Measurements from ENCODE around the gene ZNF512B.
A peak's percentile ranks its signal among the peaks of the same experiment; 100 is the strongest.

ZNF512B gene

GRCh38 chr20:63979557-63980316, 10.0 kb upstream of the ZNF512B start, which contains the start of gene SAMD10:
SAMD10 (minus strand) TSS chr20:63979642; CDS start chr20:63979467, 175 bp downstream.
- Histone ChIP-seq H3K36me3 (replicated peaks; ENCODE audit: insufficient read depth, low read length) (0 out of 2 replicates have a peak, but pooled peaks cover 1% of the 10 kb centered on the region), H3K4me1 (ENCODE audit: low read length) (peaks cover 10% of the 10 kb centered on the region), H3K4me2 (ENCODE audit: low read depth, low read length) (peak within 1 kb of the TSS; percentile 95), H4K20me1 (ENCODE audit: insufficient read depth, low read length) (no peaks in the 10 kb centered on the region), H3K9me2 (replicated peaks; ENCODE audit: insufficient read depth, low read length) (no peaks in the 10 kb centered on the region), H3K27me3 (replicated peaks; ENCODE audit: insufficient read depth, low read length) (no peaks in the 10 kb centered on the region), H2AFZ (ENCODE audit: low read length) (peak within 1 kb of the TSS; percentile 95), H3F3A (ENCODE audit: insufficient read depth, low read length) (peaks cover 17% of the 10 kb centered on the region), H3K9me3 (replicated peaks; ENCODE audit: insufficient read depth, low read length) (no peaks in the 10 kb centered on the region), H3K79me2 (ENCODE audit: low read length) (peaks cover 32% of the 10 kb centered on the region), H3K27ac (ENCODE audit: low read length) (peak within 1 kb of the TSS; percentile 63; the same call in 1 of the 2 replicates), H3K4me3 (ENCODE audit: low read length) (peak within 1 kb of the TSS; percentile 100), H3K9ac (ENCODE audit: low read length) (peak within 1 kb of the TSS; percentile 93)
- TF ChIP-seq EZH2phosphoT487 (IDR thresholded peaks at IDR 0.05; ENCODE audit: low read length) (no peak), CTCF (IDR thresholded peaks at IDR 0.05; ENCODE audit: low read length) (no peak), EZH2 (optimal IDR thresholded peaks at IDR 0.05; ENCODE audit: low read depth, low read length) (no peak)
- peak; percentile 67 for DNase-seq

- no peak for DNase-seq
- no peaks in the 10 kb centered on the region for H3K9me2 ChIP-seq (replicated peaks; ENCODE audit: insufficient read depth, low read length)
- peak overlapping the region; percentile 83 for H3K4me2 ChIP-seq (ENCODE audit: low read depth, low read length)
- H3K36me3 ChIP-seq (replicated peaks; ENCODE audit: insufficient read depth, low read length), result no peaks in the 10 kb centered on the region
- H2AFZ ChIP-seq (ENCODE audit: low read length), result peak overlapping the region; percentile 86
- peak overlapping the region; percentile 72 for H3K4me3 ChIP-seq (ENCODE audit: low read length)
- H4K20me1 ChIP-seq (ENCODE audit: insufficient read depth, low read length), result no peaks in the 10 kb centered on the region
- peaks cover 10% of the 10 kb centered on the region for H3K4me1 ChIP-seq (ENCODE audit: low read length)
- H3F3A ChIP-seq (ENCODE audit: insufficient read depth, low read length), result peaks cover 17% of the 10 kb centered on the region
- H3K9me3 ChIP-seq (replicated peaks; ENCODE audit: insufficient read depth, low read length), result no peaks in the 10 kb centered on the region
- peak overlapping the region; percentile 48; the same call in 1 of the 2 replicates for H3K9ac ChIP-seq (ENCODE audit: low read length)
- peaks cover 28% of the 10 kb centered on the region for H3K79me2 ChIP-seq (ENCODE audit: low read length)
- TF ChIP-seq EZH2 (optimal IDR thresholded peaks at IDR 0.05; ENCODE audit: low read depth, low read length) (no peak), EZH2phosphoT487 (IDR thresholded peaks at IDR 0.05; ENCODE audit: low read length) (no peak), CTCF (IDR thresholded peaks at IDR 0.05; ENCODE audit: low read length) (no peak)
- H3K27me3 ChIP-seq (replicated peaks; ENCODE audit: insufficient read depth, low read length), result no peaks in the 10 kb centered on the region
- H3K27ac ChIP-seq (ENCODE audit: low read length), result no peak overlapping the region; the same call in 1 of the 2 replicates
Measured at GRCh38 chr20:63979229-63979556, 9.5 kb upstream of the ZNF512B start.

- Histone ChIP-seq H3K4me3 (ENCODE audit: low read length) (peak overlapping the region; percentile 72), H3K9ac (ENCODE audit: low read length) (peak overlapping the region; percentile 48; the same call in 1 of the 2 replicates)
- no peak for TF ChIP-seq EZH2 (optimal IDR thresholded peaks at IDR 0.05; ENCODE audit: low read depth, low read length)
- TF ChIP-seq EZH2phosphoT487 (IDR thresholded peaks at IDR 0.05; ENCODE audit: low read length), result no peak
Measured at GRCh38 chr20:63978319-63979228, 8.8 kb upstream of the ZNF512B start.

More at GRCh38 chr20:63978319-63979228, 8.8 kb upstream of the ZNF512B start:
- Histone ChIP-seq H3K9me3 (replicated peaks; ENCODE audit: insufficient read depth, low read length) (no peaks in the 10 kb centered on the region), H3K36me3 (replicated peaks; ENCODE audit: insufficient read depth, low read length) (no peaks in the 10 kb centered on the region), H3K27me3 (replicated peaks; ENCODE audit: insufficient read depth, low read length) (no peaks in the 10 kb centered on the region), H3F3A (ENCODE audit: insufficient read depth, low read length) (peaks cover 17% of the 10 kb centered on the region), H3K9me2 (replicated peaks; ENCODE audit: insufficient read depth, low read length) (no peaks in the 10 kb centered on the region), H3K4me1 (ENCODE audit: low read length) (peaks cover 12% of the 10 kb centered on the region), H3K79me2 (ENCODE audit: low read length) (peaks cover 28% of the 10 kb centered on the region), H3K27ac (ENCODE audit: low read length) (no peak overlapping the region; the same call in 1 of the 2 replicates), H4K20me1 (ENCODE audit: insufficient read depth, low read length) (no peaks in the 10 kb centered on the region), H3K4me2 (ENCODE audit: low read depth, low read length) (peak overlapping the region; percentile 83), H2AFZ (ENCODE audit: low read length) (peak overlapping the region; percentile 86)
- peak; percentile 83 for DNase-seq

Data from MM.1S (cell line).